HUES6 (cell line): ENCODE measurements around the gene ARFIP1.
"Not testable (repeated sequence)": the region's sequence is repeated elsewhere in the genome, so short reads cannot be mapped to it uniquely, and the experiment has no call there.

Experiments used
- H3K27ac ChIP-seq: 2 replicates; pipeline ENCODE4 v1.7.0; 2013; ENCODE audit warnings: low read depth, mild to moderate bottlenecking, low read length, inconsistent platforms
- H3K27me3 ChIP-seq: 2 replicates; pipeline ENCODE4 v1.6.1; 2013; ENCODE audit warnings: low read length; ENCODE audit not compliant: control insufficient read depth, insufficient read depth
- H3K36me3 ChIP-seq: 2 replicates; pipeline ENCODE4 v1.6.1; 2013; ENCODE audit warnings: low read length; ENCODE audit not compliant: control insufficient read depth, insufficient read depth
- H3K4me1 ChIP-seq: 2 replicates; pipeline ENCODE4 v1.6.1; 2013; ENCODE audit warnings: low read length; ENCODE audit not compliant: control insufficient read depth, insufficient read depth
- H3K4me3 ChIP-seq: 2 replicates; pipeline ENCODE4 v1.5.1; 2013; ENCODE audit warnings: low read depth, low read length
- H3K9ac ChIP-seq: one replicate; pipeline ENCODE4 v1.6.1; 2013; ENCODE audit warnings: mild to moderate bottlenecking, low read length
- H3K9me3 ChIP-seq: 2 replicates; pipeline ENCODE4 v1.6.1; 2013; ENCODE audit warnings: low read depth, low read length; ENCODE audit not compliant: control insufficient read depth, insufficient read depth

ARFIP1 gene

DNA sequence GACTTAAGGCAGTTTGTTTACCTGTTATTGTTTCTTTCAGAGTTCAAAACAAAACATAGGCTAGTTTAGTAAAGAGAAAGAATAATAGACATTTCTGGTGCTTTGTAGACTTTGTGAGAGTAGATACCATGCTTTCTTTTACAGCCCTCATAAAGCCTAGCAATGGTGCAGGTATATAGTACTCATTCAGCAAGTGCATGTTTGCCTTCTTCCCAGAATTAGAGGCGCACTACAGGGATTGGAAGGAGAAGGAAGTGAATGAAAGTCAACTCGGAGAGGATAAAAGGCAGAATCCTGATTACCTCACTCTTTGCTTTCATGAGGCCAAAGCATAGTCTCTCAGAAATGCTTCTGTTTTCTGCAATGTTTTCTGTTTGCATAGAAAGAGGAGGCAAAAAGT lies 113.2 kb downstream of the ARFIP1 start:
- no peaks in the 10 kb centered on the region for H3K27me3 ChIP-seq
- peaks cover 4% of the 10 kb centered on the region; the same call in 1 of the 2 replicates for H3K4me1 ChIP-seq
- peaks cover 16% of the 10 kb centered on the region for H3K36me3 ChIP-seq
- no peaks in the 10 kb centered on the region for H3K9me3 ChIP-seq
- H3K9ac ChIP-seq, result no peak overlapping the region
- no peak overlapping the region for H3K27ac ChIP-seq
- no peak overlapping the region for H3K4me3 ChIP-seq

DNA sequence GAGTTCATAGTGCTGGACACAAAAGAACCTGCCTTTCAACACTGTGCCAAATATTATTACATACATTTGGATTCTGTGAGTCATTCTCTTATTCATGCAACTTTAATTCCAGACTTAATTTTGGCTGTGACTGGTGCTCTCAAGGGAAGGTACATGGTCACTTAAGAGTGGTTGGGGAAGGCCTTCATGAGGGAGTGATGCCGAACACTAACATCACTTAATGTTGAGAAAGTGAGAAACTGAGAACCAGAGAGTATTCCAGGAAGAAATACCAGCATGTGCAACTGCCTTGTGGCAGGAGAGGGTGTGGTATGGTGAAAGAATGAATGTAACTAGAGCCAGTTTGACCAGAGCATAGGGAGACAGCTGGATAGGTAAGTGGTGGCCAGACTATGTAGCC lies 114.9 kb downstream of the ARFIP1 start:
- H3K4me1 ChIP-seq, result peaks cover 4% of the 10 kb centered on the region; the same call in 1 of the 2 replicates

DNA sequence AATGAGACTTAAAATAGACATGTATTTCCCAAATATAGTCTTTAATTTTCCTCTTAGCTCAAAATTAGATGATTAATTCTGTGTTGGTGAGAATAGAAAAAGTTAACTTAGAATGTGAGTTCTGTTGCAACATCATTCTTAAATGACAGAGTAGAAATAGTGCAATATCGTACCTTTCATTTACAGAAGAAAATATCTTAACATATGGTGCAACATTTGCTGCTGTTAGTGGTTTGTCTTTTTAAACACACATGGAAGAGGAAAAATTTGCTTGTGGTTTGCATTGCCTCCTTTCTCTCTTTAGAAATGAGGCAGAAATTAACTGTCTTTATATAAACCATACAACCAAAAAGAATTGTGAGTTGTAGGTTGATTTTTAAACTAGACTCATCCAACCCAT lies 117.1 kb downstream of the ARFIP1 start:
- Histone ChIP-seq H3K4me1 (no peaks in the 10 kb centered on the region), H3K27me3 (no peaks in the 10 kb centered on the region), H3K9me3 (no peaks in the 10 kb centered on the region), H3K9ac (no peak overlapping the region), H3K27ac (no peak overlapping the region), H3K36me3 (peaks cover 3% of the 10 kb centered on the region; the same call in 1 of the 2 replicates), H3K4me3 (no peak overlapping the region)

More for the DNA sequence above, 114.9 kb downstream of the ARFIP1 start:
- Histone ChIP-seq H3K36me3 (peaks cover 5% of the 10 kb centered on the region; the same call in 1 of the 2 replicates), H3K9ac (no peak overlapping the region), H3K27me3 (no peaks in the 10 kb centered on the region), H3K4me3 (no peak overlapping the region), H3K9me3 (no peaks in the 10 kb centered on the region), H3K27ac (no peak overlapping the region)

DNA sequence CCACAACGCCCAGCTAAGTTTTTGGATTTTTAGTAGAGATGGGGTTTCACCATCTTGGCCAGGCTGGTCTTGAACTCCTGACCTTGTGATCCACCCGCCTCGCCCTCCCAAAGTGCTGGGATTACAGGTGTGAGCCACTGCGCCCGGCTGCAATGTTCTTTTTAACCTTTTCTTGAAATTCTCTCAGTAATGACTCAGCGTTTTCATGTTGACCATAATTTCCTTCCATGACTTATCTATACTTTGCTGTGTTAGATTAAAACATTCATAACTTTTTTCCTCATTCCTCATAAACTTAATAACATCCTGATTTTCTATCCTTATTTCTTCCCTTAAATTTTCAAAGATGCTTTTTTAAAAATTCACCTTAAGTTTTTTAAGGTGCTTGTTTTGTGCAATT lies 118.4 kb downstream of the ARFIP1 start:
- not testable (repeated sequence) for H3K9ac ChIP-seq, H3K27ac ChIP-seq, H3K4me1 ChIP-seq, H3K4me3 ChIP-seq, H3K9me3 ChIP-seq, H3K27me3 ChIP-seq, H3K36me3 ChIP-seq

DNA sequence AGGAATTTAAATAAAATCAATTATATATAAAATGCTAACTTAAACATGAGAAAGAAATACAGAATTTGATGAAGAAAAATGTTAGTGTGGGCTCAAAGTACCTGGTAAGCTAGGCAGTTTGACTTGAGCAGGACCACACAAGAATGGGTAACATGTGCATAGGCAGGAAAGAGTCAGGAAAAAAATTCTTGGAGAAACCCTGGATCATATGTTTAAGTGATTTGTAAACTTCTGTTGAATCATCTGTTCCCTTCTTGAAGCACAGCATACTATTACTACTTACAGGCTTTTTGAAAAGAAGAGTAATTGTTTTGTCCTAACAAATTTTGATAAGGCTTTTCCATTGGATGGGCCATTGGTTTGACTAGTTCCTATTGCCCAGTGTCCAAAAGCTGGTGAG lies 118.9 kb downstream of the ARFIP1 start:
- peaks cover 3% of the 10 kb centered on the region; the same call in 1 of the 2 replicates for H3K4me1 ChIP-seq

DNA sequence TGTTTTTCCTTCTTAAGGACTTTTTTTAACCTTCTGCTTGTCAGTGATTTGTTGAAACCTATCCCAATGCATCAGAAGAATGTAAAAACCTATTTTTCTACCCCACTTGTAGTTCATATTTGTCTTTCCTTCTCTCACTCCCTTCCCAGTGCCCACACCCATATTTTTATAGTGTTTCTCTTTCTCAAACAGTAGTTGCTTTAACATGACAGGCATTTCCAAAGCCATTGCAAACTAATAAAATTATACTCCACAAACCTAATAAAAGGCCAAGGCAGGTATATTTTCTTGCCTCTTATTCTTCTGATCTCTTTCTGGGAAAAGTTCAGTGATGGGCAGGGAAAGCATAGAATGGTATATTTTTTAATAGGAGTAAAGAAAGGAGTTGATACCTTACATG lies 120.6 kb downstream of the ARFIP1 start:
- Histone ChIP-seq H3K9ac (no peak overlapping the region), H3K4me1 (peaks cover 3% of the 10 kb centered on the region; the same call in 1 of the 2 replicates), H3K9me3 (no peaks in the 10 kb centered on the region), H3K27ac (no peak overlapping the region), H3K4me3 (no peak overlapping the region), H3K27me3 (no peaks in the 10 kb centered on the region), H3K36me3 (peaks cover 3% of the 10 kb centered on the region; the same call in 1 of the 2 replicates)

More for the DNA sequence above, 118.9 kb downstream of the ARFIP1 start:
- Histone ChIP-seq H3K4me3 (no peak overlapping the region), H3K27ac (no peak overlapping the region), H3K27me3 (no peaks in the 10 kb centered on the region), H3K9me3 (no peaks in the 10 kb centered on the region), H3K9ac (no peak overlapping the region), H3K36me3 (peaks cover 3% of the 10 kb centered on the region; the same call in 1 of the 2 replicates)

DNA sequence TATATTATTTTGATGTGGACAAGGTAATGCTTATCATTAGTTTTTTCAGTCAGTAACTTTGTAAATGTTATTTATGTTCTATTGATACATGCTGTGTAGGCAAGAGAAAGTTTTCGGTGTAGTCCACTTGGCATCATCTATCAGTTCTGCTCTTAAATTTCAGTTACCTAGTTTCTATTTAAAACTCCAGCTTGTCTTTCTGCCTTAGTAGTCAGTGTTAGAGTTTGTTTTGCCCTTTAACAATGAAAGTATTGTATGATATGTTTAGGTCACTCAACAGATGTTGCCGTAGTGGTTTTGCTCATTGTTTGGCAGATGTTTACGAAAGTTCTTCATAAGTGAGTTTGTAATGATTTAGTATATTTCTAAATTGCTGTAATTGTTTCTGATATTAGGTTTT lies 121.5 kb downstream of the ARFIP1 start:
- Histone ChIP-seq H3K36me3 (peaks cover 3% of the 10 kb centered on the region; the same call in 1 of the 2 replicates), H3K4me1 (peaks cover 3% of the 10 kb centered on the region; the same call in 1 of the 2 replicates), H3K4me3 (no peak overlapping the region), H3K27me3 (no peaks in the 10 kb centered on the region), H3K9ac (no peak overlapping the region), H3K9me3 (no peaks in the 10 kb centered on the region), H3K27ac (no peak overlapping the region)

DNA sequence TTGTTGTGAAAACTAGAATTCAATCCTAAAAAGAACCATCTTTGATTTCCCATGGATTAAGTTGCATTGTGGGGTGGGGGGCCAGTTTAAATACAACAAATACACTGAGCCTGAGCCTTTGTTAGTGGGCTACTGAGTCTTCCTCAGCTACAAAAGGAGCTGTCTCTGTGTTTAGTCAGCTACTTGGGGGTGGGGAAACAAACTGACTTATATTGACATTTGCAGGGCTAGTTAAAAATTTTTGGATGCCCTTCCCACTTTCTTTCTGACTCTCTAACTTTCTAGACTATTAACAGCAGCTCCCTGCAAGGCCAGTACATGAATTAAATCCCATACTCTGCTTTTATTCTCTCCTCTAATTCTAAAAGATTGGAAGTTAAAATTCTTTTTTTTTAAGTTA lies 123.9 kb downstream of the ARFIP1 start:
- no peak overlapping the region for H3K27ac ChIP-seq
- no peaks in the 10 kb centered on the region for H3K9me3 ChIP-seq
- H3K27me3 ChIP-seq, result no peaks in the 10 kb centered on the region
- no peak overlapping the region for H3K4me3 ChIP-seq
- no peaks in the 10 kb centered on the region for H3K36me3 ChIP-seq
- no peak overlapping the region for H3K9ac ChIP-seq
- peaks cover 3% of the 10 kb centered on the region; the same call in 1 of the 2 replicates for H3K4me1 ChIP-seq

DNA sequence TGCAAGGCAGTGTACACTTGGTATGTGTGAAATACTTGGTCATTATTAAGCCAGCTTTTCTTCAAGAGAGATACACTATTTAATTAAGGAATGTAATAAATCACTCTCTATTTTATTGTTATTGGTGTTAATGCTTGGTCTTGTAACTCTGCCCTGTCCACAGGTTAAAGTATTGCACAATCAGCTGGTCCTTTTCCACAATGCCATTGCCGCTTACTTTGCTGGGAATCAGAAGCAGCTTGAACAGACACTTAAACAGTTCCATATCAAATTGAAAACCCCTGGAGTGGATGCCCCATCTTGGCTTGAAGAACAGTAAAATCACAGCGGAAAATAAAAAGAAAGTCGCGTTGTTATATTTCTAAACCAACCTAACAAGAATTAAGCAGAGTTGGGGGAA lies 130.1 kb downstream of the ARFIP1 start:
- Histone ChIP-seq H3K27me3 (no peaks in the 10 kb centered on the region), H3K9me3 (no peaks in the 10 kb centered on the region), H3K27ac (no peak overlapping the region), H3K4me1 (no peaks in the 10 kb centered on the region), H3K9ac (no peak overlapping the region), H3K4me3 (no peak overlapping the region), H3K36me3 (peaks cover 3% of the 10 kb centered on the region; the same call in 1 of the 2 replicates)

DNA sequence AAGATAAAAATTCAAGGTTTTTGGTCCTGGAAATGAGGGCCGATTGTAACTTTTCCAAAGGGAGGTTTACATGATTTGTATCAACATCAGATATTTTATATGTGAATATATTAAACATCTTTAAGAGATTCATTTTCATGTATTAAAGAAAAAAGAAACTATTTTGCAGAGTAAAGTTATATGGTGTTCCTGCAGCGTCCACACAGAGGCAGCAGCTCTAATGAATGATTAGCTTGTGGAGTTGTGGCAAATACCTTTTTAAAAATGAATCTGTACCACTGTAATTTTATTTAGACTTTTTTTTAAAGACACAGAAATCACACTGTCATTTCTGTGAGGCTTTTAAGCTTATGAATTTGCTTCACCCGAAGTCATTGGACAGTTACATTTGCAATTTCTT lies 130.8 kb downstream of the ARFIP1 start:
- Histone ChIP-seq H3K27me3 (no peaks in the 10 kb centered on the region), H3K4me1 (no peaks in the 10 kb centered on the region), H3K4me3 (no peak overlapping the region), H3K9ac (no peak overlapping the region), H3K27ac (no peak overlapping the region), H3K36me3 (peaks cover 3% of the 10 kb centered on the region; the same call in 1 of the 2 replicates), H3K9me3 (no peaks in the 10 kb centered on the region)

DNA sequence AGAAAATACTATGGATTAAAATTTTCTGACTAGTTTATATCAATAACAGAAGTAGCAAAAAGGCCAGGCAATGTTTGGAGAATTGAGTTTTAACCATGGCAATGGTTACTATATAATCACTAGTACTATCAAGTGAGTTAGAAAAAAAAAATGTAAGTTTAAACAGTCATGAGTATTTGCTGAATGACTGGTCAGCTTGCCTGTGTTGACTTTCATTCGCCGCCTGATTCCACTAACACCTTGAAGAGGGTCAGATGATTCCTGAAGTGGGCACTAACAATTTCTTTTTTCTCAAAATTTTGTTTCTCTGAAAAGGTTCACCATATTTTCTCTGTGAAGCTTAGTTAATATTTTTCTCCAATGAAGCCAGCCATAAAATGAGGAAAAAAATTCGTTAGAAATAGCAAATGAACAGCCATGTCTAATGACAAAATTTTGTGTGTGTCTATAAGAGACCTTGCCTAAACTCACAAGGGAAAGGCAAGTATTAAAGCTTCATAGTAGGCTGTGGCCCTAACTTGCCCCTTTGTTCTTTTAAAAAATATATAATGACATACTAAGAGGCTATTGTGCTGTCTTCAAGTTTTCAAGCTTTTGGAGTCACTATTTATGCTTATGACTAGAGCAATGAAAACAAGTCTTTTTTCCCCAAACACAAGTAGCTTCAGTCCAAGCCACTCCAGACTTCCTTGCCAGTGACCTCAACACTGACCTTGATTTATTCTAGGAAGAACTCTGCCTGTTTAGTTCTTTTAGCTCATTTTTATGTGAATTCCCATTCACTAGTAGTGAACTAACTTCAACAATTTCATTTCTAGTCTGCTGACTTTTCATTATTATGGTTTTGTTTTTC lies 138.0 kb downstream of the ARFIP1 start:
- Histone ChIP-seq H3K27me3 (no peaks in the 10 kb centered on the region), H3K9ac (no peak overlapping the region), H3K36me3 (peaks cover 20% of the 10 kb centered on the region), H3K4me3 (no peak overlapping the region), H3K4me1 (no peaks in the 10 kb centered on the region), H3K9me3 (peaks cover 31% of the 10 kb centered on the region), H3K27ac (no peak overlapping the region)
